Neural progenitor cell (in vitro differentiated cells): ENCODE results near the gene HRH4.

Experiments
- EZH2 ChIP-seq: fragments of 200-600 bp; sonication (generic); IDR thresholded peaks from 2 replicates; pipeline ENCODE4 v1.6.1; 2017; ENCODE audit warnings: antibody characterized with exemption, mild to moderate bottlenecking, moderate library complexity
- EZH2phosphoT487 ChIP-seq: fragments of 200-600 bp; sonication (generic); IDR thresholded peaks from 2 replicates; pipeline ENCODE4 v1.6.1; 2017; ENCODE audit warnings: antibody characterized with exemption
- TF ChIP-seq, protein P1 (sequence below): fragments of 200-600 bp; sonication (generic); IDR thresholded peaks from 2 replicates; pipeline ENCODE4 v1.5.1; 2017; ENCODE audit warnings: antibody characterized with exemption, mild to moderate bottlenecking

DNA sequence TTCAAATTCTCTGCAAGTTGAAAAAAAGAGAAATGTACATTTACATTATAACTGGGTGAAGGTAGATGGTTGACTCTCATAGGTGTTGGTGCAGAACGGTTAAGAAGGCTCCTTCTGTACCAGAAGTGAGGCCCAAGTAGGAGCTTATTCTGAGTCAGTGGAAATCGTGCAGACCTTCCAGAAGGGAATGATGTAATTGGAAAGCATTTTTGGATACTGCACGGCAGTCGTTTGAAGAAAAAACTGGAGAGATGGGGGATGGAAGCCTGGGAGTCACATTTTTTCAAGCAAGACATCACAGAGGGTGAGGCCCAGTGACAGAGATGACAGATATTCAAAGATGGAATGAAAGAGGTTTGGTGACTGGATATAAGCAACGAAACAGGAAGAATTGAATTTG, 39.4 kb downstream of the HRH4 start:
- TF ChIP-seq, protein P1, sequence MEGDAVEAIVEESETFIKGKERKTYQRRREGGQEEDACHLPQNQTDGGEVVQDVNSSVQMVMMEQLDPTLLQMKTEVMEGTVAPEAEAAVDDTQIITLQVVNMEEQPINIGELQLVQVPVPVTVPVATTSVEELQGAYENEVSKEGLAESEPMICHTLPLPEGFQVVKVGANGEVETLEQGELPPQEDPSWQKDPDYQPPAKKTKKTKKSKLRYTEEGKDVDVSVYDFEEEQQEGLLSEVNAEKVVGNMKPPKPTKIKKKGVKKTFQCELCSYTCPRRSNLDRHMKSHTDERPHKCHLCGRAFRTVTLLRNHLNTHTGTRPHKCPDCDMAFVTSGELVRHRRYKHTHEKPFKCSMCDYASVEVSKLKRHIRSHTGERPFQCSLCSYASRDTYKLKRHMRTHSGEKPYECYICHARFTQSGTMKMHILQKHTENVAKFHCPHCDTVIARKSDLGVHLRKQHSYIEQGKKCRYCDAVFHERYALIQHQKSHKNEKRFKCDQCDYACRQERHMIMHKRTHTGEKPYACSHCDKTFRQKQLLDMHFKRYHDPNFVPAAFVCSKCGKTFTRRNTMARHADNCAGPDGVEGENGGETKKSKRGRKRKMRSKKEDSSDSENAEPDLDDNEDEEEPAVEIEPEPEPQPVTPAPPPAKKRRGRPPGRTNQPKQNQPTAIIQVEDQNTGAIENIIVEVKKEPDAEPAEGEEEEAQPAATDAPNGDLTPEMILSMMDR = no peak
- TF ChIP-seq EZH2 (no peak), EZH2phosphoT487 (no peak)
